Smooth muscle cell (in vitro differentiated cells): ENCODE measurements around the gene TIMP2. TPM values are rescaled to one million over a fixed set of nuclear protein-coding genes. Genes with fewer than 3 reads are reported as not detected.

ENCODE experiments used
- DNase-seq: peaks from one replicate; lab custom pipeline; 2025; ENCODE audit not compliant: unreplicated experiment; lab: John Stamatoyannopoulos, UW
- H2AFZ ChIP-seq: fragments of 200-600 bp; sonication (generic); 2 replicates; pipeline ENCODE4 v1.6.0; 2016; ENCODE audit warnings: antibody characterized with exemption, low read depth, mild to moderate bottlenecking
- H3F3A ChIP-seq: fragments of 200-600 bp; sonication (generic); 2 replicates; pipeline ENCODE4 v1.6.0; 2017; ENCODE audit warnings: antibody characterized with exemption, low read depth
- H3K27ac ChIP-seq: fragments of 200-600 bp; sonication (generic); 2 replicates; pipeline ENCODE4 v1.5.1; 2016; ENCODE audit warnings: low read depth, mild to moderate bottlenecking
- H3K27me3 ChIP-seq: fragments of 200-600 bp; sonication (generic); 2 replicates; pipeline ENCODE4 v1.6.1; 2016; ENCODE audit warnings: low read depth, mild to moderate bottlenecking
- H3K36me3 ChIP-seq: fragments of 200-600 bp; sonication (generic); 2 replicates; pipeline ENCODE4 v1.5.1; 2016; ENCODE audit warnings: low read depth
- H3K4me1 ChIP-seq: fragments of 200-600 bp; sonication (generic); 2 replicates; pipeline ENCODE4 v1.5.1; 2016; ENCODE audit warnings: low read depth
- H3K4me2 ChIP-seq: fragments of 200-600 bp; sonication (generic); 2 replicates; pipeline ENCODE4 v1.6.0; 2016; ENCODE audit warnings: mild to moderate bottlenecking
- H3K4me3 ChIP-seq: fragments of 200-600 bp; sonication (generic); 2 replicates; pipeline ENCODE4 v1.5.1; 2016; ENCODE audit warnings: mild to moderate bottlenecking
- H3K79me2 ChIP-seq: fragments of 200-600 bp; sonication (generic); 2 replicates; pipeline ENCODE4 v1.6.0; 2016; ENCODE audit warnings: low read depth, mild to moderate bottlenecking
- H3K9ac ChIP-seq: fragments of 200-600 bp; sonication (generic); 2 replicates; pipeline ENCODE4 v1.6.0; 2016; ENCODE audit warnings: low read depth
- H3K9me3 ChIP-seq: fragments of 200-600 bp; sonication (generic); replicated peaks from 2 replicates; pipeline ENCODE4 v1.5.1; 2016; ENCODE audit warnings: low read depth
- H4K20me1 ChIP-seq: fragments of 200-600 bp; sonication (generic); 2 replicates; pipeline ENCODE4 v1.6.0; 2016; ENCODE audit warnings: low read depth
- WGBS: methylation state at CpG from one replicate; pipeline ENCODE4 v1.1.7; 2016; ENCODE audit warnings: low lambda C conversion rate; 5-methylcytosine and 5-hydroxymethylcytosine counted together
- polyA plus RNA-seq: library from polyadenylated mRNA; unstranded; fragments of >200 nt; fragmentation: Nextera tagmentation; extraction: Ambion mirVana; gene quantifications from 2 replicates; pipeline ENCODE4 v1.2.1, GENCODE V29; 2016
- total RNA-seq: library from RNA; depleted of rRNA; stranded (reverse); fragments of >200 nt; gene quantifications from 2 replicates; pipeline ENCODE4 v1.2.3, GENCODE V29; 2014
- TF ChIP-seq, protein P1 (sequence below): fragments of 200-600 bp; sonication (generic); IDR thresholded peaks from 2 replicates; pipeline ENCODE4 v1.5.1; 2017; ENCODE audit warnings: borderline replicate concordance, mild to moderate bottlenecking, antibody characterized with exemption; ENCODE audit not compliant: insufficient read depth, poor library complexity, severe bottlenecking

TIMP2 gene
- total and polyA plus RNA-seq, 2 experiments from 2014 or later, result 37.8 to 111 TPM

DNA sequence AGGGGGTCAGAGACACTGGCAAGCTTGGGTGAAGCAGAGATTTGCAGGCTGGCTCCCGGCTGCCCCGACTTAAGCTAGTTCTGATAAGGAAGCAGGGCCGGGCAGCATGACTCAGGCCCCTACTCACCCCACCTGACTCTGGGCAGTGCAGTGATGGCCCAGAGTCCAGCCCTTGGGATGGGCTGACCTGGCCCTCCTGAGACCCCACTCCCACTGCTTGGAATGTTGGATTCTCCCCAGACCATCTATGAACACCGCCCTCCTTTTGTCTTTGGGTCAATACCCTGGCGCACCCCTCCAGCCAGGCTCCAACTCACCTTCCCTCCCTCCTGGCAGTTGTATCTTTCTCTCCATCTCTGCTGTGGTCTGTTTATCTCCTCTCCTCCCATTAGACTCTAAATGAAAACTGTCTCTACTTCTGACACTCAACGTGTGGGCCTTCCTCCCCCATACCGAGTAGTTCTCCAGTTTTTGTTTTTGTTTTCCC lies 33.5 kb upstream of the TIMP2 start:
- WGBS, result 47% methylated on average over 7 of the region's 7 CpGs

DNA sequence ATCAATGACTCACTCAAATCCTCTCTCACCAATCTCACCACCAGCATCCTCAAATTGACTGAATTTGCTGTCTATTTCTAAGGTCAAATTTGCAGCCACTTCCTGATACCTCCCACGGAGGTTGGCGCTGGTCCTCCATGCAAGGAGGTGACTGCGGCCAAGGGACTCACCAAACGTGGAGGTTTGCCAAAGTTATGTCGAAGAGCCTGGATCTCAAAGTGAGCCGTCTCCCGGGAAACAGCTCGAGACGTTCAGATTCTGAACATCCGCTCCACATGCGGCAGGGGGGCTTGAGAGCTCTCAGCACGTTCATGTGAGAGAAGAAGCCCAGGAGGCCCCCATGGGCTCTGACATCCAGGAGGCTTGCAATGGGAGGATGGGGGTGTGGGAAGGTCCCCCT lies 31.9 kb upstream of the TIMP2 start:
- DNase-seq, result no peak
- WGBS, result 89% methylated on average over 12 of the region's 12 CpGs
- Histone ChIP-seq H3K4me2 (no peak overlapping the region), H4K20me1 (no peaks in the 10 kb centered on the region), H3K36me3 (no peaks in the 10 kb centered on the region), H2AFZ (no peak overlapping the region), H3K4me3 (no peak overlapping the region), H3K27me3 (no peaks in the 10 kb centered on the region), H3K79me2 (no peaks in the 10 kb centered on the region), H3K9me3 (no peaks in the 10 kb centered on the region), H3K27ac (no peak overlapping the region), H3F3A (no peaks in the 10 kb centered on the region), H3K9ac (no peak overlapping the region), H3K4me1 (no peaks in the 10 kb centered on the region)
- TF ChIP-seq, protein P1, sequence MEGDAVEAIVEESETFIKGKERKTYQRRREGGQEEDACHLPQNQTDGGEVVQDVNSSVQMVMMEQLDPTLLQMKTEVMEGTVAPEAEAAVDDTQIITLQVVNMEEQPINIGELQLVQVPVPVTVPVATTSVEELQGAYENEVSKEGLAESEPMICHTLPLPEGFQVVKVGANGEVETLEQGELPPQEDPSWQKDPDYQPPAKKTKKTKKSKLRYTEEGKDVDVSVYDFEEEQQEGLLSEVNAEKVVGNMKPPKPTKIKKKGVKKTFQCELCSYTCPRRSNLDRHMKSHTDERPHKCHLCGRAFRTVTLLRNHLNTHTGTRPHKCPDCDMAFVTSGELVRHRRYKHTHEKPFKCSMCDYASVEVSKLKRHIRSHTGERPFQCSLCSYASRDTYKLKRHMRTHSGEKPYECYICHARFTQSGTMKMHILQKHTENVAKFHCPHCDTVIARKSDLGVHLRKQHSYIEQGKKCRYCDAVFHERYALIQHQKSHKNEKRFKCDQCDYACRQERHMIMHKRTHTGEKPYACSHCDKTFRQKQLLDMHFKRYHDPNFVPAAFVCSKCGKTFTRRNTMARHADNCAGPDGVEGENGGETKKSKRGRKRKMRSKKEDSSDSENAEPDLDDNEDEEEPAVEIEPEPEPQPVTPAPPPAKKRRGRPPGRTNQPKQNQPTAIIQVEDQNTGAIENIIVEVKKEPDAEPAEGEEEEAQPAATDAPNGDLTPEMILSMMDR, result no peak

More for the DNA sequence above, 33.5 kb upstream of the TIMP2 start:
- no peaks in the 10 kb centered on the region for H3F3A ChIP-seq
- H3K4me3 ChIP-seq, result no peak overlapping the region
- no peak overlapping the region for H3K4me2 ChIP-seq
- no peak overlapping the region for H3K27ac ChIP-seq
- H3K79me2 ChIP-seq, result no peaks in the 10 kb centered on the region
- TF ChIP-seq, protein P1, result no peak
- H3K36me3 ChIP-seq, result no peaks in the 10 kb centered on the region
- H3K9ac ChIP-seq, result no peak overlapping the region
- H4K20me1 ChIP-seq, result no peaks in the 10 kb centered on the region
- H3K4me1 ChIP-seq, result no peaks in the 10 kb centered on the region
- no peaks in the 10 kb centered on the region for H3K9me3 ChIP-seq
- H2AFZ ChIP-seq, result no peak overlapping the region
- H3K27me3 ChIP-seq, result no peaks in the 10 kb centered on the region
- no peak for DNase-seq

DNA sequence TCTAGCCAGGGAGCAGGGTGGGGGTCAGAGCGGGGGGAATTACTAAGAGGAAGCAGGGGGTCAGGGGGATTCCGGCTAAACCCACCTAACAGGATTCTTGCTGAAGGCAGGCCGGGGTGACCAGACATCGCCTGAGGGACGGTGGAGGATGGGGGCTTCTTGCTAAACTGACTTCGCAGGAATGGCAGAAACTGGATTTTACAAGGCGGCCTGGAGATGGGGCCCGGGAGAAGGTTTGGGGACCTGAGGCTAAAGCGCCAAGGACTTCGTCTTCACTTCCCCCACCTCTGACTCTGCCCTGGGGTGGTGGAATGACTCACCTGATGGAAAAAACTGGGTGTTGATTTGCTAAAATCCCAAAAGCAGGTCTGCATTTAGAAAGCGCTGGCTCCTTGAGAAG lies 31.1 kb upstream of the TIMP2 start:
- H3K9ac ChIP-seq, result no peak overlapping the region

DNA sequence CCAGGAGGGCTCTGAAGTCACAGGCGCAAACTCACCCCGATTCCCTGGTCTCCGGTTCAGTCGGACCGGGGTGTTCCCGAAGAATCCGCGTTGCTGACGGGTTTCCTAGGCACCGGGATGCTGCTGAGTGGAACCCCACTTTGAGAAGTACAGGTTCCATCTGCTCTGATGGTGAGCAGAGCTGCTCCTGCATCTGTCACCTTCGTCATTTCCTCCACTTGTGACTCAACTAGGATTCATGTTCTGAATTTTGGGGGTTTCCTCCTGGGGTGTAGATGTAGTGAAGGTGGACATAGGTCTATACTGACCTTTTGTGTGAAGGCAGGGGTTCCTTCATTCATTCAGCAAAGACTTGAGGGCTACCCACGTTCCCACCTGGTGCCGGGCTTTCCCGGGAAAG lies 29.5 kb upstream of the TIMP2 start:
- Histone ChIP-seq H3K4me2 (no peak overlapping the region), H3K79me2 (no peaks in the 10 kb centered on the region), H2AFZ (no peak overlapping the region), H3K27me3 (no peaks in the 10 kb centered on the region), H3K4me1 (no peaks in the 10 kb centered on the region), H3K4me3 (no peak overlapping the region), H3K9ac (no peak overlapping the region), H3K9me3 (no peaks in the 10 kb centered on the region), H3K27ac (no peak overlapping the region), H3F3A (no peaks in the 10 kb centered on the region), H3K36me3 (no peaks in the 10 kb centered on the region), H4K20me1 (no peaks in the 10 kb centered on the region)
- TF ChIP-seq, protein P1, result no peak
- WGBS, result 93% methylated on average over 14 of the region's 14 CpGs
- DNase-seq, result no peak

More for the DNA sequence above, 31.1 kb upstream of the TIMP2 start:
- Histone ChIP-seq H3K27me3 (no peaks in the 10 kb centered on the region), H3F3A (no peaks in the 10 kb centered on the region), H4K20me1 (no peaks in the 10 kb centered on the region), H3K4me1 (no peaks in the 10 kb centered on the region), H2AFZ (no peak overlapping the region), H3K9me3 (no peaks in the 10 kb centered on the region), H3K27ac (no peak overlapping the region), H3K4me2 (no peak overlapping the region), H3K4me3 (no peak overlapping the region), H3K36me3 (no peaks in the 10 kb centered on the region), H3K79me2 (no peaks in the 10 kb centered on the region)
- no peak for DNase-seq
- TF ChIP-seq, protein P1, result no peak
- WGBS, result 73% methylated on average over 9 of the region's 11 CpGs
